Measurements from ENCODE around the gene BMAL1.

Gene BMAL1

GRCh38 chr11:13291800-13292199 is 14.2 kb downstream of the BMAL1 start:
- DNase-seq (ENCODE audit: low read depth): peak; percentile 22

- DNase-seq (ENCODE audit: low read depth): no peak
Observed at GRCh38 chr11:13292970-13293369, 15.4 kb downstream of the BMAL1 start.

- no peak for DNase-seq (ENCODE audit: low read depth)
Observed at GRCh38 chr11:13294178-13294577, 16.6 kb downstream of the BMAL1 start.

GRCh38 chr11:13294771-13295579 is 17.4 kb downstream of the BMAL1 start:
- DNase-seq (ENCODE audit: low read depth): no peak

- no peak for DNase-seq (ENCODE audit: low read depth)
Observed at GRCh38 chr11:13297308-13297916, 19.8 kb downstream of the BMAL1 start.

GRCh38 chr11:13297917-13298356 is 20.3 kb downstream of the BMAL1 start:
- no peak for DNase-seq (ENCODE audit: low read depth)

GRCh38 chr11:13298765-13299164 is 21.2 kb downstream of the BMAL1 start:
- no peak for DNase-seq (ENCODE audit: low read depth)

GRCh38 chr11:13301522-13301921 is 23.9 kb downstream of the BMAL1 start:
- DNase-seq (ENCODE audit: low read depth): no peak

- no peak for DNase-seq (ENCODE audit: low read depth)
Observed at GRCh38 chr11:13302420-13302958, 24.9 kb downstream of the BMAL1 start.

GRCh38 chr11:13303668-13304649 is 26.4 kb downstream of the BMAL1 start:
- no peak for DNase-seq (ENCODE audit: low read depth)

GRCh38 chr11:13304655-13305335 is 27.2 kb downstream of the BMAL1 start:
- no peak for DNase-seq (ENCODE audit: low read depth)

- no peak for DNase-seq (ENCODE audit: low read depth)
Observed at GRCh38 chr11:13308704-13309103, 31.1 kb downstream of the BMAL1 start.

GRCh38 chr11:13309156-13309555 is 31.6 kb downstream of the BMAL1 start:
- no peak for DNase-seq (ENCODE audit: low read depth)

GRCh38 chr11:13310443-13310842 is 32.9 kb downstream of the BMAL1 start:
- DNase-seq (ENCODE audit: low read depth): no peak

GRCh38 chr11:13311570-13311969 is 34.0 kb downstream of the BMAL1 start:
- no peak for DNase-seq (ENCODE audit: low read depth)

GRCh38 chr11:13313005-13313819 is 35.6 kb downstream of the BMAL1 start:
- DNase-seq (ENCODE audit: low read depth): no peak

- no peak for DNase-seq (ENCODE audit: low read depth)
Observed at GRCh38 chr11:13314676-13315394, 37.2 kb downstream of the BMAL1 start.

- DNase-seq (ENCODE audit: low read depth): no peak
Observed at GRCh38 chr11:13315517-13316432, 38.2 kb downstream of the BMAL1 start.

- peak; percentile 71 for DNase-seq (ENCODE audit: low read depth)
Observed at GRCh38 chr11:13316528-13316961, 39.0 kb downstream of the BMAL1 start.
